Dedifferentiated amniotic fluid mesenchymal stem cell (primary cell): ENCODE data around the gene HIF3A.
"Not testable (repeated sequence)": the region's sequence is repeated elsewhere in the genome, so short reads cannot be mapped to it uniquely, and the experiment has no call there.

Experiments
- DNase-seq: peaks from one replicate; pipeline ENCODE4 v3.0.0-alpha.2; 2016; ENCODE audit errors: extremely low spot score

Gene HIF3A

DNA sequence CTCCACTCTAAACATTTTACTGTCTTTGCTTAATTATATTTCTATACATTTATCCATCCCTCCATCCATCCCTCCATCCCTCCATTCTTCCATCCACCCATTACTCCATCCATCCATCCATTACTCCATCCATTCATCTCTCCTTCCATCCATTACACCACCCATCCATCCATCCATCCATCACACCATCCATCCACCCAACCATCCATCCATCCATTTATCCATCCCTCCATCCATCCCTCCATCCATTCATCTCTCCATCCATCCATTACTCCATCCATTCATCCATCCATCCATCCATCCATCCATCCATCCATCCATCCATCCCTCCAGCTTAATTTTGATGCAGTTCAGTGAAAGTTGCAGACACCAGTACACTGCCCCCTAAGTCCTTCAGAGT is 5.0 kb upstream of the HIF3A start:
- DNase-seq, result no peak

- DNase-seq, result no peak
Observed at GRCh38 chr19:46294494-46294893, 2.3 kb upstream of the HIF3A start.

GRCh38 chr19:46295401-46296201 is 1.2 kb upstream of the HIF3A start:
- DNase-seq, result no peak

GRCh38 chr19:46296202-46296480 is 701 bp upstream of the HIF3A start:
- DNase-seq, result no peak

DNA sequence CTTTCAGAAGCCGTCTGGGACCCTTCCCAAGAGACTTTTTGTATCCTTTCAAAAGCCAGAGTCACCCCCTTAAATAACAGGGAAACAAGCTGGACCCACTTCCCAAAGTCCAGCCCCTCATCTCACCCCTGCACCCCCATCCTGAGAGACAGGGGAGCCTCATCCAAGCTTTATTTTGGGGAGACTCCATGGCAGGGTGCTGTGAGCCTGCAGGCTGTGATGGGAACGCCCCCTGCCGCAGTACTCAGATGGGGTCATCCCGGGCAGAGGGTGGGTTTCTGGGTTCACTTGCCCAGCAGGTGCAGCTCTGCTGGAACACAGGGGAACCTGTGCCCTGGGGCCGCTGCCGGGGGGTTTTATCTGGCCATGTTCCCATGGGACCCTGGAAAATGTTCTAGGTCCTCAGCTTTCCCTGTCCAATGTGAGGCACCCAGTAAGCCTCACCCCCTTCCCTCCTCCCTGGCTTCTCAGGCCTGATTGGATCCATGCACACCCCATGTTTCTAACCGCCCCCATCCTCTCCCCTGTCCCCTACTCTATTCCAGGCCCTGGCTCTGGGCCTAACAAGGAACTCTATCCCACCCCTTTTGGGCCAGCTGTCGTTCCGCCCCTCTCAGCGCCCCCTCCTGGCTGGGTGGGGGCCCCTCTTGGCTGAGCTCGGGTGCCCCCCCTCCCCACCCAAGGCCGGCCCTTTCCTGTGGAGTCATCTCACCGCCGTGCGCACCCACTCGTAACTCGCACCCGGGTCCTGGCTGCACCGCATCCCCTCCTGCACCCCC is 1.0 kb downstream of the HIF3A start:
- DNase-seq, result no peak

GRCh38 chr19:46298479-46299003 is 1.7 kb downstream of the HIF3A start:
- no peak for DNase-seq

- peak; percentile 76 for DNase-seq
Observed at GRCh38 chr19:46299004-46299509, 2.2 kb downstream of the HIF3A start.

GRCh38 chr19:46299695-46300094 is 2.9 kb downstream of the HIF3A start:
- DNase-seq, result no peak

DNA sequence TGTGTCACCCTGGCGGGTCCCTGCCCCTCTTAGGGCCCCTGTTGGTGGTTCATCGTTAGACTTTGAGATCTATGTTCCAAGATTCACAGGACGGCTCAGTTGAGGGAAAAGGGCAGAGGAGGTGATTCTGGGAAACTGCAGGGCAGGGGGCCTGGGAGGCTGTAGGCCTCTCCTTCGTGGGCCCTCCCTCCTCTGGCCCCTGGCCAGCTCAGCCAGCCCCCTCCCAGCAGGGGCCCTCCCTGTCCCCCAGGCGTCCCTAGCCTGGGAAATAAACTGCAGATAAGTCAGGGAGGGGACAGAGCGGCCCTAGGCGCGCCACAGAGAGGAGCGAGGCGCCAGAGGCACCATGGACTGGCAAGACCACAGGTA is 6.5 kb downstream of the HIF3A start:
- no peak for DNase-seq

DNA sequence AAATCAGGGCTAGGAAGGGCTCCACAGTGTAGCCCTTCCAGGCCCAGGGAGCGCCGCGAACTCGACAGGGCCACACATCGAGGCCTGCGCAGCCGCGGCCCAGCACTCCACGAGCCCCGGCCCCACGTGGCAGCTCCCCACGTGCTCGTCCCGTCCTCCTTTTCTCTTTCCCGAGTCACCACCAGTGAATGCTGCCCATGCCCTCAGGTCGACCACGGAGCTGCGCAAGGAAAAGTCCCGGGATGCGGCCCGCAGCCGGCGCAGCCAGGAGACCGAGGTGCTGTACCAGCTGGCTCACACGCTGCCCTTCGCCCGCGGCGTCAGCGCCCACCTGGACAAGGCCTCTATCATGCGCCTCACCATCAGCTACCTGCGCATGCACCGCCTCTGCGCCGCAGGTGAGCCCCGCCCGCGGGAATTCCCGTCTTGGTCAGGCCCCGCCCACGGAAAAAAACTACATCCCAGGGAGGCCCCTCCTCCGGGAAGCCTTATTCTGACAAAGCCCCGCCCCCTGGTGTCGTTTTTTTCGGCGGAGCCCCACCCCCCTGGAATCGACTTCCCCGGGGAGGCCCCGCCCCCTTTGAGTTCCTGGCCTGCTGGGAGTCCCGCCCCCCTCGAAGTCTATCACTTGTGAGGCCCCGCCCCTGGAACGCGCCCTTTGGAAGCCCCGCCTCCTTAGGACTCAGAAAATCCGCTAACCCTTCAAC is 7.0 kb downstream of the HIF3A start:
- DNase-seq, result no peak

GRCh38 chr19:46306501-46306900 is 9.7 kb downstream of the HIF3A start:
- DNase-seq, result no peak

- DNase-seq, result no peak
Observed at GRCh38 chr19:46308510-46308909, 11.7 kb downstream of the HIF3A start.

DNA sequence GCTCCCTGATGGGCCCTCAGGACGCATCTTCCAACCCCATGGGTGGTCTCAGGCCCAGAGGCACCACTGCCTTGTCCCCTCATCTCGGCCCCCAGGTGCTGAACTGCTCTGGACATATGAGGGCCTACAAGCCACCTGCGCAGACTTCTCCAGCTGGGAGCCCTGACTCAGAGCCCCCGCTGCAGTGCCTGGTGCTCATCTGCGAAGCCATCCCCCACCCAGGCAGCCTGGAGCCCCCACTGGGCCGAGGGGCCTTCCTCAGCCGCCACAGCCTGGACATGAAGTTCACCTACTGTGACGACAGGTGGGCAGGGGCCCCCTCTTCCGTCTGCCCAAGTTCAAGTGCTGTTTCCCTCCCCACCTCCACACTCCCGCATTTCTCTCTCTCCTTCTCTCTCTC is 12.2 kb downstream of the HIF3A start:
- DNase-seq, result no peak

GRCh38 chr19:46311444-46311843 is 14.6 kb downstream of the HIF3A start:
- no peak for DNase-seq

DNA sequence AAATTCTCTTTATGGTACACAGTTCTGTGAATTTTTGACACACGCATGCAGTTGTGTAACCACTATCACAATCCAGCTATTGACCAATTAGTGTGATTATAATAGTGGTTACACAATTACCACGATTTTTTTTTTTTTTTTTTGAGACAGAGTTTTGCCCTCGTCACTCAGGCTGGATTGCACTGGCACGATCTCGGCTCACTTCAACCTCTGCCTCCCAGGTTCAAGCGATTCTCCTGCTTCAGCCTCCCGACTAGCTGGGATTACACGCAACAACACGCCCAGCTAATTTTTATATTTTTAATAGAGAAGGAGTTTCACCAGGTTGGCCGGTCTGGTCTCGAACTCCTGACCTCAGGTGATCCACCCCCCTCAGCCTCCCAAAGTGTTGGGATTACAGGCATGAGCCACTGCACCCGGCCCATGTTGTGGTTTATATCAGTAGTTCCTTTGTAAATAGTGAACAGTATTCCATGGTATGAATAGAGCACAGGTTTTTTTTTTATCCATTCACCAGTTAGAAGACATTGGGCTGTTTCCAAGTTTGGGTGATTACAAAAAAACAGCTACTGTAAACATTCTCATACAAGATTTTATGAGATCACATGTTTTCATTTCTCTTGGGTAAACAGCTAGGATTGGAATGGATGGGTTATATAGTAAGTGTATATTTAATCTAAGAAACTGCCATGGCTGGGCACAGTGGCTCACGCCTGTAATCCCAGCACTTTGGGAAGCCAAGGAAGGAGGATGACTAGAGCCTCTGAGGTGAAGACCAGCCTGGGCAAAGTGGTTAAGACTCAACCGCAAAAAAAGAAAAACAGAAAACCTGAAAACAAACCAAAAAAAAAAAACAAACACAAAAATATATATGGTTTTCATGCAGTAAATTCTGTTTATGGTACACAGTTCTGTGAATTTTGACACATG is 17.0 kb downstream of the HIF3A start:
- not testable (repeated sequence) for DNase-seq

DNA sequence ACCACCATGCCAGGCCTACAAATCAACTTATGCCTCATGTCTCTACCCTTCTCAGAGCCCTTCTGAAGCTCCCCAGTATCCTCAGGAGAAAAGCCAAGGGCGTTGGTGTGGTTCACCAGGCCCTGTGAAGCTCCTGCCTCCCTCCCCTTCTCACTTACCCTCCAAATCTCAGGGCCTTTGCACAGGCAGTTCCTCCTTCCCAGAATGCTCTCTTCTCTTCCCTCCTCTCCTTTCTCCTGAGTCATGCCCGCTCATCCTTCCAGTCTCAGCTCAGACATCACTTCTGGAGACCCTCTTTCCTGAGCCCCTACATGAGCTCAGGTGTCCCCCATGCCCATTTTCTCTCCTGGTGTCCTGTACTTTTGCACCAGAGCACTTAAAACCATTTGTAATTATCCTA is 20.5 kb downstream of the HIF3A start:
- no peak for DNase-seq

GRCh38 chr19:46319613-46320012 is 22.8 kb downstream of the HIF3A start:
- DNase-seq, result no peak

- DNase-seq, result no peak
Observed at GRCh38 chr19:46320559-46320958, 23.7 kb downstream of the HIF3A start.

GRCh38 chr19:46321653-46322052 is 24.8 kb downstream of the HIF3A start:
- DNase-seq, result no peak

- not testable (repeated sequence) for DNase-seq
Observed at GRCh38 chr19:46323227-46323626, 26.4 kb downstream of the HIF3A start.

GRCh38 chr19:46324277-46324676 is 27.4 kb downstream of the HIF3A start:
- DNase-seq, result no peak
